ENCODE results near the gene PPFIBP2. TPM values are rescaled to one million over a fixed set of nuclear protein-coding genes. Genes with fewer than 3 reads are reported as not detected.

PPFIBP2 gene
- total and polyA plus RNA-seq, 2 donors (not counting 1 experiment from before 2014, with no cell fraction given), result 22.3 to 175 TPM

- H3K27me3 Mint-ChIP-seq, result no peaks in the 10 kb centered on the region
- TF ChIP-seq EZH2 (IDR thresholded peaks at IDR 0.05; ENCODE audit: borderline replicate concordance, insufficient read depth, low read depth, low read length, poor library complexity, severe bottlenecking) (no peak), CTCF (IDR thresholded peaks at IDR 0.05) (no peak)
- no peak overlapping the region for H3K27ac Mint-ChIP-seq
- Histone ChIP-seq H3K36me3 (replicated peaks in 1 of 2; ENCODE audit: control extremely low read depth in 1 of 2, control insufficient read depth in 1 of 2, extremely low read depth in 1 of 2, insufficient read depth in 2 of 2, low read length in 1 of 2) (peaks cover 0 to 8% of the 10 kb centered on the region in 2 experiments), H3K27me3 (replicated peaks in 1 of 4; ENCODE audit: control extremely low read depth in 1 of 4, control insufficient read depth in 3 of 4, insufficient read depth in 4 of 4, low read length in 3 of 4) (no peaks in the 10 kb centered on the region), H2AFZ (ENCODE audit: insufficient read depth, low read depth, low read length, poor library complexity, severe bottlenecking) (no peak overlapping the region), H3K4me2 (replicated peaks; ENCODE audit: low read depth, low read length, poor library complexity, severe bottlenecking) (no peak overlapping the region), H3K9me3 (ENCODE audit: control extremely low read depth in 1 of 3, control insufficient read depth in 2 of 3, insufficient read depth in 1 of 3, low read length in 2 of 3) (no peaks in the 10 kb centered on the region), H3K4me1 (ENCODE audit: control insufficient read depth in 2 of 2, insufficient read depth in 2 of 2, low read length in 2 of 2) (peaks cover 19 to 31% of the 10 kb centered on the region in 2 donors), H3K9ac (ENCODE audit: low read length) (no peak overlapping the region), H3K27ac (ENCODE audit: low read length in 2 of 2) (no peak overlapping the region), H3K4me3 (ENCODE audit: control extremely low read depth in 1 of 5, extremely low read depth in 1 of 5, insufficient read depth in 1 of 5, low read depth in 2 of 5, low read length in 4 of 5) (no peak overlapping the region), H3K79me2 (ENCODE audit: control insufficient read depth, insufficient read depth, low read length) (no peaks in the 10 kb centered on the region), H4K20me1 (ENCODE audit: control insufficient read depth, insufficient read depth, low read length, poor library complexity, severe bottlenecking) (peaks cover 33% of the 10 kb centered on the region)
- ChIA-PET CTCF (interaction anchor here (1.1 to 1.4 kb wide), 2 partner anchors 9 to 10 kb away, joined by 3 to 4 read pairs; no protein-coding TSS in a partner anchor), POLR2A (no interaction called here)
- ATAC-seq (ENCODE audit: low read depth), result no peak
- DNase-seq, result no peak
- no peaks in the 10 kb centered on the region for H3K9me3 Mint-ChIP-seq (ENCODE audit: insufficient read depth)
- no CpG with 5 or more reads among the region's 7 CpGs for WGBS (ENCODE audit: insufficient coverage)
- H3K4me3 Mint-ChIP-seq, result no peak overlapping the region
- intact Hi-C loops (cut with micrococcal nuclease), result no loop called here
- peaks cover 55% of the 10 kb centered on the region for H3K4me1 Mint-ChIP-seq
Observed at GRCh38 chr11:7574491-7575130, 60.8 kb downstream of the PPFIBP2 start.

All from B cell (primary cell).